NT2/D1 (cell line): Measurements from ENCODE around the gene PDCD7.

Experiments used
- SUZ12 ChIP-seq: IDR thresholded peaks from 2 replicates; pipeline ENCODE4 v1.6.1; 2011; ENCODE audit not compliant: insufficient read length, insufficient read depth; ENCODE audit errors: extremely low read depth
- YY1 ChIP-seq: IDR thresholded peaks from 2 replicates; pipeline ENCODE4 v1.6.1; 2011; ENCODE audit not compliant: insufficient read length, insufficient read depth
- ZNF274 ChIP-seq: IDR thresholded peaks from 2 replicates; pipeline ENCODE4 v1.6.1; 2011; ENCODE audit warnings: mild to moderate bottlenecking, low read depth, low read length

DNA sequence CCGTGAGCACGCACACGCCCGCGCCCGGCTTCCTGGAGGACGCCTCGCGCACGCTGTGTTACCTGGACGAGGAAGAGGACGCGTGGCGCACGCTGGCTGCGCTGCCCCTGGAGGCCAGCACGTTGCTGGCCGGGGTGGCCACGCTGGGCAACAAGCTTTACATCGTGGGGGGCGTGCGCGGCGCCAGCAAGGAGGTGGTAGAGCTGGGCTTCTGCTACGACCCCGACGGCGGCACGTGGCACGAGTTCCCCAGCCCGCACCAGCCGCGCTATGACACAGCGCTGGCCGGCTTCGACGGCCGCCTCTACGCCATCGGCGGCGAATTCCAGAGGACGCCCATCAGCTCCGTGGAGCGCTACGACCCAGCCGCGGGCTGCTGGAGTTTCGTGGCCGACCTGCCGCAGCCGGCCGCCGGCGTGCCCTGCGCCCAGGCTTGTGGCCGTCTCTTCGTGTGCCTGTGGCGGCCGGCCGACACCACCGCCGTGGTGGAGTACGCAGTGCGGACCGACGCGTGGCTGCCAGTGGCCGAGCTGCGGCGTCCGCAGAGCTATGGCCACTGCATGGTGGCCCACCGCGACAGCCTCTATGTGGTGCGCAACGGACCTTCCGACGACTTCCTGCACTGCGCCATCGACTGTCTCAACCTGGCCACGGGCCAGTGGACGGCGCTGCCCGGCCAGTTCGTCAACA is 56.2 kb downstream of the PDCD7 start:
- no peak for TF ChIP-seq YY1
- no peak for TF ChIP-seq ZNF274
- no peak for TF ChIP-seq SUZ12
